ENCODE data around the gene PXN.

DNA sequence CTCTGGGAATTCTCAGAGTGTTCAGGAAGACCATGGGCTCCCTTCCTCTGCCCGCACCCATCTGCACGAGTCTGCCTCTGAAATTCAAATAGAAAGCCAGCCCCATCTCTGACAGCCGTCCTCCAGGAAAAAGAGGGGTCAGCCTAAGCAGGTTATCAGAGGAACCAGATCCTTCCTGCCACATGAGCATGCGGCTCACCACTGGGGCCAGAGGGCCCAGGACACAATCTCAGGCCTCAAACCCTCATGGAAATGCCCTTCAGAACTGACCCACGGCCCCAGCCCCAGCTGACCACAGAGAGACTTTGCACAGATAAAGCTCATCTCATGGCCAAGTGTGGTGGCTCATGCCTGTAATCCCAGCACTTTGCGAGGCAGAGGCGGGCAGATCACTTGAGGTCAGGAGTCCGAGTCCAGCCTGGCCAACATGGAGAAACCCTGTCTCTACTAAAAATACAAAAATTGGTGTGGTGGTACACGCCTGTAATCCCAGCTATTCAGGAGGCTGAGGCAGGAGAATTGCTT, 23.2 kb downstream of the PXN start:
- TF ChIP-seq, protein P1, sequence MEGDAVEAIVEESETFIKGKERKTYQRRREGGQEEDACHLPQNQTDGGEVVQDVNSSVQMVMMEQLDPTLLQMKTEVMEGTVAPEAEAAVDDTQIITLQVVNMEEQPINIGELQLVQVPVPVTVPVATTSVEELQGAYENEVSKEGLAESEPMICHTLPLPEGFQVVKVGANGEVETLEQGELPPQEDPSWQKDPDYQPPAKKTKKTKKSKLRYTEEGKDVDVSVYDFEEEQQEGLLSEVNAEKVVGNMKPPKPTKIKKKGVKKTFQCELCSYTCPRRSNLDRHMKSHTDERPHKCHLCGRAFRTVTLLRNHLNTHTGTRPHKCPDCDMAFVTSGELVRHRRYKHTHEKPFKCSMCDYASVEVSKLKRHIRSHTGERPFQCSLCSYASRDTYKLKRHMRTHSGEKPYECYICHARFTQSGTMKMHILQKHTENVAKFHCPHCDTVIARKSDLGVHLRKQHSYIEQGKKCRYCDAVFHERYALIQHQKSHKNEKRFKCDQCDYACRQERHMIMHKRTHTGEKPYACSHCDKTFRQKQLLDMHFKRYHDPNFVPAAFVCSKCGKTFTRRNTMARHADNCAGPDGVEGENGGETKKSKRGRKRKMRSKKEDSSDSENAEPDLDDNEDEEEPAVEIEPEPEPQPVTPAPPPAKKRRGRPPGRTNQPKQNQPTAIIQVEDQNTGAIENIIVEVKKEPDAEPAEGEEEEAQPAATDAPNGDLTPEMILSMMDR (IDR thresholded peaks at IDR 0.05 in 8 of 11, conservative IDR thresholded peaks at IDR 0.05 in 3 of 11) = no peak
- no peak for TF ChIP-seq POLR2A (IDR thresholded peaks at IDR 0.05)
